Activated CD8-positive, alpha-beta memory T cell treated with anti-CD3 and anti-CD28 coated beads, Interleukin-2, amount 50 U/mL, for 24 hours (primary cell): Measurements from ENCODE around the gene PTPRN2.
"Not testable (repeated sequence)": the region's sequence is repeated elsewhere in the genome, so short reads cannot be mapped to it uniquely, and the experiment has no call there.

ENCODE experiments used
- DNase-seq: peaks from one replicate; pipeline ENCODE4 v3.0.0-alpha.2; 2020; ENCODE audit errors: extremely low read depth

Gene PTPRN2

GRCh38 chr7:157930441-157930840 is 657.2 kb downstream of the PTPRN2 start:
- no peak for DNase-seq

GRCh38 chr7:157929671-157930070 is 658.0 kb downstream of the PTPRN2 start:
- DNase-seq, result no peak

- DNase-seq, result no peak
Measured at GRCh38 chr7:157928808-157929425, 658.7 kb downstream of the PTPRN2 start.

- DNase-seq, result no peak
Measured at GRCh38 chr7:157928171-157928794, 659.3 kb downstream of the PTPRN2 start.

GRCh38 chr7:157927313-157927925 is 660.2 kb downstream of the PTPRN2 start:
- no peak for DNase-seq

GRCh38 chr7:157926521-157927150 is 661.0 kb downstream of the PTPRN2 start:
- DNase-seq, result no peak

GRCh38 chr7:157926107-157926506 is 661.5 kb downstream of the PTPRN2 start:
- no peak for DNase-seq

- no peak for DNase-seq
Measured at GRCh38 chr7:157925383-157925875, 662.2 kb downstream of the PTPRN2 start.

- no peak for DNase-seq
Measured at GRCh38 chr7:157923903-157924630, 663.6 kb downstream of the PTPRN2 start.

GRCh38 chr7:157922576-157922975 is 665.0 kb downstream of the PTPRN2 start:
- DNase-seq, result no peak

- no peak for DNase-seq
Measured at GRCh38 chr7:157918326-157919080, 669.1 kb downstream of the PTPRN2 start.

- no peak for DNase-seq
Measured at GRCh38 chr7:157916946-157917640, 670.5 kb downstream of the PTPRN2 start.

GRCh38 chr7:157910446-157910845 is 677.2 kb downstream of the PTPRN2 start:
- DNase-seq, result no peak

- DNase-seq, result not testable (repeated sequence)
Measured at GRCh38 chr7:157910045-157910444, 677.6 kb downstream of the PTPRN2 start.

- no peak for DNase-seq
Measured at GRCh38 chr7:157909370-157909769, 678.3 kb downstream of the PTPRN2 start.

- no peak for DNase-seq
Measured at GRCh38 chr7:157908006-157908782, 679.4 kb downstream of the PTPRN2 start.

- no peak for DNase-seq
Measured at GRCh38 chr7:157907091-157907490, 680.5 kb downstream of the PTPRN2 start.

GRCh38 chr7:157906583-157906982 is 681.0 kb downstream of the PTPRN2 start:
- DNase-seq, result no peak

- DNase-seq, result no peak
Measured at GRCh38 chr7:157905651-157906461, 681.8 kb downstream of the PTPRN2 start.
